Islet of Langerhans (tissue), 1 donor: ENCODE data around the gene VAT1L.
"Not testable (repeated sequence)": the region's sequence is repeated elsewhere in the genome, so short reads cannot be mapped to it uniquely, and the experiment has no call there.

ENCODE experiments used
- FAIRE-seq: peaks from one replicate; lab custom pipeline; 2011; peaks lifted over from hg19 to GRCh38; lab: Jason Lieb, UNC

VAT1L gene

GRCh38 chr16:77918809-77919707 lies 130.7 kb downstream of the VAT1L start:
- peak; percentile 88 for FAIRE-seq

GRCh38 chr16:77919761-77920415 lies 131.5 kb downstream of the VAT1L start:
- FAIRE-seq, result no peak

- FAIRE-seq, result no peak
Observed at GRCh38 chr16:77920984-77921383, 132.6 kb downstream of the VAT1L start.

- FAIRE-seq, result no peak
Observed at GRCh38 chr16:77922228-77922754, 133.9 kb downstream of the VAT1L start.

- no peak for FAIRE-seq
Observed at GRCh38 chr16:77925531-77925930, 137.2 kb downstream of the VAT1L start.

- FAIRE-seq, result no peak
Observed at GRCh38 chr16:77928096-77928495, 139.7 kb downstream of the VAT1L start.

GRCh38 chr16:77929004-77929403 lies 140.6 kb downstream of the VAT1L start:
- FAIRE-seq, result no peak

- FAIRE-seq, result no peak
Observed at GRCh38 chr16:77931058-77931457, 142.7 kb downstream of the VAT1L start.

GRCh38 chr16:77937473-77938149 lies 149.2 kb downstream of the VAT1L start:
- FAIRE-seq, result no peak

- no peak for FAIRE-seq
Observed at GRCh38 chr16:77938913-77939312, 150.5 kb downstream of the VAT1L start.

GRCh38 chr16:77939968-77940367 lies 151.6 kb downstream of the VAT1L start:
- no peak for FAIRE-seq

- FAIRE-seq, result no peak
Observed at GRCh38 chr16:77943801-77944200, 155.4 kb downstream of the VAT1L start.

GRCh38 chr16:77944631-77945030 lies 156.3 kb downstream of the VAT1L start:
- no peak for FAIRE-seq

GRCh38 chr16:77945126-77945525 lies 156.8 kb downstream of the VAT1L start:
- no peak for FAIRE-seq

GRCh38 chr16:77946823-77947222 lies 158.5 kb downstream of the VAT1L start:
- FAIRE-seq, result no peak

- not testable (repeated sequence) for FAIRE-seq
Observed at GRCh38 chr16:77947590-77947989, 159.2 kb downstream of the VAT1L start.

- no peak for FAIRE-seq
Observed at GRCh38 chr16:77948835-77949234, 160.5 kb downstream of the VAT1L start.

- no peak for FAIRE-seq
Observed at GRCh38 chr16:77949445-77949844, 161.1 kb downstream of the VAT1L start.

- FAIRE-seq, result peak; percentile 78
Observed at GRCh38 chr16:77951788-77952187, 163.4 kb downstream of the VAT1L start.

- no peak for FAIRE-seq
Observed at GRCh38 chr16:77955127-77955526, 166.8 kb downstream of the VAT1L start.

GRCh38 chr16:77956231-77956630 lies 167.9 kb downstream of the VAT1L start:
- no peak for FAIRE-seq

- no peak for FAIRE-seq
Observed at GRCh38 chr16:77960766-77961165, 172.4 kb downstream of the VAT1L start.

GRCh38 chr16:77961814-77962213 lies 173.4 kb downstream of the VAT1L start:
- FAIRE-seq, result no peak
